ENCODE results near the gene UQCC2.
A peak's percentile ranks its signal among the peaks of the same experiment; 100 is the strongest.

Gene UQCC2

GRCh38 chr6:33654831-33655554, 56.5 kb downstream of the UQCC2 start:
- DNase-seq (ENCODE audit: low spot score) = peak; percentile 71

- no peak for DNase-seq (ENCODE audit: low spot score)
These were observed 59.5 kb downstream of the UQCC2 start for GRCh38 chr6:33652002-33652401.

DNA sequence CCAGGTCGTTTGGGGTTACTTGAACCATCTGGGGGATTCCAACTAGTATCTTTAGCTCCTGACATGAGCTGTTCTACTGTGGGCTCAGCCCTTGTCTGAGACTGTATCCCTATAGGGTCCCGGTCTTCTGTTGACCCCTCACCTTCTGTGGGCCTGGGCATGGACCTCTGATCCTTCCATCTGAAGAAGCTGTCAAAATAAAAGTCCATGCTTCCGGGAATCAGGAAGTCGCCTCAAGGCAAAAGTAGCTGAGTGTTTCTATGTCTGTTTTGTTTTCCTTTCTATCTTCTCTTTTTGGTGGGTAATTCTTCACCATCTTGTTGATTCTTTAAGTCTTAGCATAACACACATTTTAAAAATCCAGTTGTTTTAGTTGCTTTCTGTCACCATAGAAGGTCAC, 60.1 kb downstream of the UQCC2 start:
- no peak for DNase-seq (ENCODE audit: low spot score)

All from GM03348 (cell line).